Measurements from ENCODE around the gene OPA1.

DNA sequence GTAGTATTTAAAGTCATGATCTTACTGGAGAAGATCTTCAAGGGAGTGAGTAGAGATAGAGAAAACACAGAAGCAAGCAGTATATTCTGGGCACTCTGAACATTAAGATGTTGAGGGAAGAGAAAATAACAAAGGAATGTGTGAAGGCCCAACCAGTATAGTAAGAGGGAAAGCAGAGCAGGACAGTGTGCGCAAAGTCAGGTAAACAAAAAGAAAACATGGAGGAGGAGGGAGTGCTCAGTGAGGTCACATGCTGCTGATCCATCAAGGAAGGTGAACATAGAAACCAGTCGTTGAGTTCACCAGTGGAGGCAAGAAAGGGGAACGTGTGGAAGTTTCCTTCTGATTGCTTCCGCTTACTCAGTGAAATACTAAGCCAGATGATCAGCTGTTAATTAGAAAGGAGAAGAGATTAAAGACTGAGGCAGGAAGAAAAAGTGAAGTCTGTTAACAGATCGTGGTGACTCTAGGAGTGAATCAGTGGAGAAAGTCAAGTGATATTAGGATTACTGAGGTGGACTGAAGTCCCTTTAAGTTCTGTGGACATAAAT is 47.2 kb downstream of the OPA1 start:
- TF ChIP-seq, protein P1, sequence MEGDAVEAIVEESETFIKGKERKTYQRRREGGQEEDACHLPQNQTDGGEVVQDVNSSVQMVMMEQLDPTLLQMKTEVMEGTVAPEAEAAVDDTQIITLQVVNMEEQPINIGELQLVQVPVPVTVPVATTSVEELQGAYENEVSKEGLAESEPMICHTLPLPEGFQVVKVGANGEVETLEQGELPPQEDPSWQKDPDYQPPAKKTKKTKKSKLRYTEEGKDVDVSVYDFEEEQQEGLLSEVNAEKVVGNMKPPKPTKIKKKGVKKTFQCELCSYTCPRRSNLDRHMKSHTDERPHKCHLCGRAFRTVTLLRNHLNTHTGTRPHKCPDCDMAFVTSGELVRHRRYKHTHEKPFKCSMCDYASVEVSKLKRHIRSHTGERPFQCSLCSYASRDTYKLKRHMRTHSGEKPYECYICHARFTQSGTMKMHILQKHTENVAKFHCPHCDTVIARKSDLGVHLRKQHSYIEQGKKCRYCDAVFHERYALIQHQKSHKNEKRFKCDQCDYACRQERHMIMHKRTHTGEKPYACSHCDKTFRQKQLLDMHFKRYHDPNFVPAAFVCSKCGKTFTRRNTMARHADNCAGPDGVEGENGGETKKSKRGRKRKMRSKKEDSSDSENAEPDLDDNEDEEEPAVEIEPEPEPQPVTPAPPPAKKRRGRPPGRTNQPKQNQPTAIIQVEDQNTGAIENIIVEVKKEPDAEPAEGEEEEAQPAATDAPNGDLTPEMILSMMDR (IDR thresholded peaks at IDR 0.05; ENCODE audit: low read depth, low read length, poor library complexity, severe bottlenecking): no peak
- no peak for TF ChIP-seq EZH2phosphoT487 (IDR thresholded peaks at IDR 0.05; ENCODE audit: borderline replicate concordance, low read length)

Data from DOHH2 (cell line).